SH-SY5Y (cell line): ENCODE measurements around the gene TIAM2.

Experiments
- GATA2 ChIP-seq: IDR thresholded peaks from 2 replicates; pipeline ENCODE4 v1.6.1; 2011; ENCODE audit warnings: mild to moderate bottlenecking, low read depth, low read length
- GATA3 ChIP-seq: IDR thresholded peaks from 2 replicates; pipeline ENCODE4 v1.6.1; 2011; ENCODE audit warnings: low read depth, mild to moderate bottlenecking, low read length, moderate library complexity

- no peak for TF ChIP-seq GATA2
- TF ChIP-seq GATA3, result no peak
Observed at GRCh38 chr6:155117256-155117655, 122.1 kb downstream of the TIAM2 start.
